AG09309 (cell line): Measurements from ENCODE around the gene LCE3C.

Source experiments
- DNase-seq: peaks from one replicate; pipeline ENCODE4 v3.0.0-alpha.2; 2010; ENCODE audit warnings: low read depth
- H3K4me3 ChIP-seq: 2 replicates; pipeline ENCODE4 v1.5.1; 2011; ENCODE audit warnings: mild to moderate bottlenecking, low read depth, low read length, moderate library complexity; ENCODE audit not compliant: control insufficient read depth
- CTCF ChIP-seq: IDR thresholded peaks from 2 replicates; pipeline ENCODE4 v1.5.1; 2011; ENCODE audit warnings: mild to moderate bottlenecking, low read depth, low read length, inconsistent platforms; ENCODE audit not compliant: insufficient read depth, control insufficient read depth; ENCODE audit errors: missing control alignments

LCE3C gene

GRCh38 chr1:152582647-152583046, 17.4 kb upstream of the LCE3C start:
- no peak overlapping the region for H3K4me3 ChIP-seq
- no peak for TF ChIP-seq CTCF
- no peak for DNase-seq

- H3K4me3 ChIP-seq, result no peak overlapping the region
- DNase-seq, result no peak
- no peak for TF ChIP-seq CTCF
These were observed 14.4 kb upstream of the LCE3C start for GRCh38 chr1:152585586-152585985.

GRCh38 chr1:152596986-152597385, 3.0 kb upstream of the LCE3C start:
- DNase-seq, result no peak
- H3K4me3 ChIP-seq, result no peak overlapping the region
- no peak for TF ChIP-seq CTCF

- no peak for TF ChIP-seq CTCF
- no peak within 1 kb of the TSS for H3K4me3 ChIP-seq
- no peak for DNase-seq
These were observed 13.5 kb downstream of the LCE3C start, which contains the start of gene LCE3B for GRCh38 chr1:152613511-152613910. LCE3B (plus strand) TSS chr1:152613811; CDS start chr1:152613811, 0 bp downstream.

- DNase-seq, result no peak
- H3K4me3 ChIP-seq, result no peak overlapping the region
- no peak for TF ChIP-seq CTCF
These were observed 22.0 kb downstream of the LCE3C start for GRCh38 chr1:152621993-152622392.

- no peak for TF ChIP-seq CTCF
- no peak within 1 kb of the TSS for H3K4me3 ChIP-seq
- DNase-seq, result no peak
These were observed 22.8 kb downstream of the LCE3C start, which contains the start of gene LCE3A for GRCh38 chr1:152622803-152623202. LCE3A (minus strand) TSS chr1:152623103; CDS start chr1:152623103, 0 bp downstream.
